MM.1S (cell line): Measurements from ENCODE around the gene EXOC2.

Experiments used
- DNase-seq: peaks from one replicate; pipeline ENCODE4 v3.0.0-alpha.2; 2015
- H2AFZ ChIP-seq: fragments of 300-600 bp; sonication (generic); 2 replicates; pipeline ENCODE4 v1.6.0; 2016; ENCODE audit warnings: antibody characterized with exemption, low read length
- H3F3A ChIP-seq: fragments of 300-600 bp; sonication (generic); 2 replicates; pipeline ENCODE4 v1.6.1; 2016; ENCODE audit warnings: mild to moderate bottlenecking, antibody characterized with exemption, low read length, moderate library complexity, mixed read lengths; ENCODE audit not compliant: insufficient read depth
- H3K27ac ChIP-seq: fragments of 300-600 bp; sonication (generic); 2 replicates; pipeline ENCODE4 v1.5.1; 2016; ENCODE audit warnings: mild to moderate bottlenecking, low read length
- H3K27me3 ChIP-seq: fragments of 300-600 bp; sonication (generic); replicated peaks from 2 replicates; pipeline ENCODE4 v1.6.0; 2016; ENCODE audit warnings: low read length; ENCODE audit not compliant: insufficient read depth
- H3K36me3 ChIP-seq: fragments of 300-600 bp; sonication (generic); replicated peaks from 2 replicates; pipeline ENCODE4 v1.6.1; 2016; ENCODE audit warnings: mild to moderate bottlenecking, low read length, mixed read lengths; ENCODE audit not compliant: insufficient read depth
- H3K4me1 ChIP-seq: fragments of 300-600 bp; sonication (generic); 2 replicates; pipeline ENCODE4 v1.6.1; 2016; ENCODE audit warnings: low read length, mixed read lengths
- H3K4me2 ChIP-seq: fragments of 300-600 bp; sonication (generic); 2 replicates; pipeline ENCODE4 v1.6.0; 2016; ENCODE audit warnings: low read depth, low read length
- H3K4me3 ChIP-seq: fragments of 300-600 bp; sonication (generic); 2 replicates; pipeline ENCODE4 v1.5.1; 2016; ENCODE audit warnings: low read length, mixed read lengths
- H3K79me2 ChIP-seq: fragments of 300-600 bp; sonication (generic); 2 replicates; pipeline ENCODE4 v1.6.1; 2016; ENCODE audit warnings: mixed run types, low read length, mixed read lengths
- H3K9ac ChIP-seq: fragments of 300-600 bp; sonication (generic); 2 replicates; pipeline ENCODE4 v1.6.1; 2016; ENCODE audit warnings: low read length, mixed read lengths
- H3K9me2 ChIP-seq: fragments of 300-600 bp; sonication (generic); replicated peaks from 2 replicates; pipeline ENCODE4 v1.6.1; 2016; ENCODE audit warnings: mild to moderate bottlenecking, low read length, mixed read lengths; ENCODE audit not compliant: insufficient read depth
- H3K9me3 ChIP-seq: fragments of 300-600 bp; sonication (generic); replicated peaks from 2 replicates; pipeline ENCODE4 v1.6.1; 2016; ENCODE audit warnings: mild to moderate bottlenecking, low read length, mixed read lengths; ENCODE audit not compliant: insufficient read depth
- H4K20me1 ChIP-seq: fragments of 300-600 bp; sonication (generic); 2 replicates; pipeline ENCODE4 v1.6.1; 2016; ENCODE audit warnings: mild to moderate bottlenecking, low read length, moderate library complexity, mixed read lengths; ENCODE audit not compliant: insufficient read depth
- CTCF ChIP-seq: fragments of 300-600 bp; sonication (generic); IDR thresholded peaks from 2 replicates; pipeline ENCODE4 v1.5.1; 2016; ENCODE audit warnings: antibody characterized with exemption, low read length, mixed read lengths
- EZH2 ChIP-seq: fragments of 300-600 bp; sonication (generic); optimal IDR thresholded peaks from 2 replicates; pipeline ENCODE3; 2017; ENCODE audit warnings: low read depth, mild to moderate bottlenecking, antibody characterized with exemption, low read length, mixed read lengths
- EZH2phosphoT487 ChIP-seq: fragments of 300-600 bp; sonication (generic); IDR thresholded peaks from 2 replicates; pipeline ENCODE4 v1.6.1; 2018; ENCODE audit warnings: antibody characterized with exemption, low read length

The EXOC2 gene

GRCh38 chr6:707576-708236 is 14.8 kb upstream of the EXOC2 start:
- Histone ChIP-seq H3K4me1 (peaks cover 5% of the 10 kb centered on the region; the same call in 1 of the 2 replicates), H2AFZ (no peak overlapping the region), H3K36me3 (no peaks in the 10 kb centered on the region), H3K9ac (no peak overlapping the region), H3K9me3 (no peaks in the 10 kb centered on the region), H3K4me2 (no peak overlapping the region), H3K27me3 (no peaks in the 10 kb centered on the region), H3F3A (peaks cover 20% of the 10 kb centered on the region), H3K4me3 (no peak overlapping the region), H3K79me2 (no peaks in the 10 kb centered on the region), H4K20me1 (no peaks in the 10 kb centered on the region), H3K27ac (no peak overlapping the region), H3K9me2 (no peaks in the 10 kb centered on the region)
- TF ChIP-seq CTCF = no peak
- TF ChIP-seq EZH2 = no peak
- no peak for TF ChIP-seq EZH2phosphoT487
- DNase-seq = no peak

GRCh38 chr6:706819-707381 is 14.0 kb upstream of the EXOC2 start:
- Histone ChIP-seq H2AFZ (no peak overlapping the region), H3K27me3 (no peaks in the 10 kb centered on the region), H3K9me3 (no peaks in the 10 kb centered on the region)

GRCh38 chr6:706146-706545 is 13.2 kb upstream of the EXOC2 start:
- Histone ChIP-seq H3K27ac (no peak overlapping the region), H4K20me1 (no peaks in the 10 kb centered on the region), H3K27me3 (no peaks in the 10 kb centered on the region), H3K79me2 (no peaks in the 10 kb centered on the region), H3K4me2 (no peak overlapping the region), H3K4me3 (no peak overlapping the region), H3K4me1 (no peaks in the 10 kb centered on the region), H3K9ac (no peak overlapping the region), H3K9me3 (no peaks in the 10 kb centered on the region), H3K9me2 (no peaks in the 10 kb centered on the region), H2AFZ (no peak overlapping the region), H3K36me3 (no peaks in the 10 kb centered on the region), H3F3A (peaks cover 12% of the 10 kb centered on the region)
- TF ChIP-seq EZH2 (no peak), EZH2phosphoT487 (no peak), CTCF (no peak)
- DNase-seq = no peak

More at GRCh38 chr6:706819-707381, 14.0 kb upstream of the EXOC2 start:
- no peak overlapping the region for H3K9ac ChIP-seq
- no peaks in the 10 kb centered on the region for H3K79me2 ChIP-seq
- H3K4me3 ChIP-seq = no peak overlapping the region
- no peaks in the 10 kb centered on the region for H3K9me2 ChIP-seq
- no peak overlapping the region for H3K27ac ChIP-seq
- peaks cover 19% of the 10 kb centered on the region for H3F3A ChIP-seq
- H3K36me3 ChIP-seq = no peaks in the 10 kb centered on the region
- H4K20me1 ChIP-seq = no peaks in the 10 kb centered on the region
- H3K4me1 ChIP-seq = peaks cover 4% of the 10 kb centered on the region; the same call in 1 of the 2 replicates
- H3K4me2 ChIP-seq = no peak overlapping the region
- DNase-seq = no peak
- TF ChIP-seq CTCF (no peak), EZH2phosphoT487 (no peak), EZH2 (no peak)
